ENCODE data around the gene TMEM223. TPM values are rescaled to one million over a fixed set of nuclear protein-coding genes. Genes with fewer than 3 reads are reported as not detected.
"Not testable (repeated sequence)": the region's sequence is repeated elsewhere in the genome, so short reads cannot be mapped to it uniquely, and the experiment has no call there.

TMEM223 gene
- total and polyA plus RNA-seq, 9 of the 15 experiments (the other 6 are each of a cell fraction or from before 2014, with no cell fraction given): 5.9 to 34.5 (median 19.6) TPM

DNA sequence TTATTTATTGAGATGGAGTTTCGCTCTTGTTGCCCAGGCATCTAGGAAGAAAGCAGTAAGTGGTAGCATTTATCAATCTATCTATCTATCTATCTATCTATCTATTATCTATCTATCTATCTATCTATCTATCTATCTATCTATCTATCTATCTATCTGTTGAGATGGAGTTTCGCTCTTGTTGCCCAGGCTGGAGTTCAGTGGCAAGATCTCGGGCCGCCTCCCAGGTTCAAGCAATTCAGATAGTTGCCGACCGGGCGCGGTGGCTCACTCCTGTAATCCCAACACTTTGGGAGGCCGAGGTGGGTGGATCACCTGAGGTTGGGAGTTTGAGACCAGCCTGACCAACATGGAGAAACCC lies 31.0 kb downstream of the TMEM223 start:
- POLR2A ChIA-PET: interaction anchor here (0.6 to 1.9 kb wide), 11 partner anchors 8 to 194 kb away, joined by 3 to 10 read pairs (median 4); partner anchors contain the start of genes C11orf98, CSKMT, TAF6L and TMEM179B
- WGBS (ENCODE audit: insufficient coverage, low coverage, missing lambda C conversion rate): 17% methylated on average over 9 of the region's 9 CpGs
- intact Hi-C loops (cut with micrococcal nuclease): loop anchor here (5.0 to 10.0 kb wide), 2 partner anchors 34 to 366 kb away; partner anchors contain the start of genes HNRNPUL2 and TTC9C
- H3K27ac ChIP-seq (ENCODE audit: extremely low read depth, low read depth, low read length); H4K20me1 ChIP-seq (replicated peaks; ENCODE audit: control insufficient read depth, insufficient read depth, low read length); H3K27me3 ChIP-seq (ENCODE audit: control insufficient read depth in 2 of 2, insufficient read depth in 2 of 2, low read length in 2 of 2); FAIRE-seq; in situ Hi-C loops (cut with MboI); CTCF ChIA-PET (ENCODE audit: low intra/inter-chr PET ratio); H3K9me3 ChIP-seq (replicated peaks; ENCODE audit: control insufficient read depth, insufficient read depth, low read depth, low read length); DNase-seq (ENCODE audit: extremely low read depth in 1 of 4, low spot score in 3 of 4); BruUV-seq (replicated peaks); H3K9me1 ChIP-seq (ENCODE audit: control insufficient read depth, insufficient read depth, low read length); ATAC-seq; H2AFZ ChIP-seq (ENCODE audit: low read depth, low read length): not testable (repeated sequence)
- peaks cover 16% of the 10 kb centered on the region for H3K79me2 ChIP-seq (ENCODE audit: control insufficient read depth, insufficient read depth, low read length)
- H3K4me2 ChIP-seq (ENCODE audit: insufficient read depth, low read length): peak overlapping the region; percentile 88
- peaks cover 10 to 15% of the 10 kb centered on the region in 2 experiments; a peak in 4 of 5 replicates for H3K4me1 ChIP-seq (replicated peaks in 1 of 2; ENCODE audit: control insufficient read depth in 2 of 2, insufficient read depth in 2 of 2, low read length in 2 of 2)
- peak overlapping the region; percentile 77 for H3K4me3 ChIP-seq
- H3K9ac ChIP-seq (ENCODE audit: insufficient read depth in 1 of 2, low read depth in 2 of 2, low read length in 2 of 2): peak overlapping the region in 1 of 2 experiments; percentile 77; a peak in 2 of 4 replicates
- peak in 1 of 2 experiments; percentile 97; a peak in 2 of 4 replicates for TF ChIP-seq MCM7 (IDR thresholded peaks at IDR 0.05)
- peak; percentile 53; the same call in 1 of the 2 replicates for TF ChIP-seq SMARCA4 (IDR thresholded peaks at IDR 0.05)
- TF ChIP-seq FOXK1 (CRISPR knock-in tag; IDR thresholded peaks at IDR 0.05; ENCODE audit: borderline replicate concordance): peak; percentile 86; the same call in 1 of the 2 replicates
- TF ChIP-seq HDAC2 (IDR thresholded peaks at IDR 0.05): peak; percentile 71
- TF ChIP-seq MTA2 (IDR thresholded peaks at IDR 0.05; ENCODE audit: low read depth): 0 out of 2 replicates have a peak, but pooled peaks have one; percentile 29
- peak; percentile 100 for TF ChIP-seq GATAD2B (IDR thresholded peaks at IDR 0.05; ENCODE audit: borderline replicate concordance)
- TF ChIP-seq GATA2 (CRISPR knock-in tag; IDR thresholded peaks at IDR 0.05): peak; percentile 96
- TF ChIP-seq MTA3 (IDR thresholded peaks at IDR 0.05; ENCODE audit: borderline replicate concordance): peak; percentile 49; the same call in 1 of the 2 replicates
- peak; percentile 16; the same call in 1 of the 2 replicates for TF ChIP-seq SMARCE1 (IDR thresholded peaks at IDR 0.05)
- TF ChIP-seq, protein P1, sequence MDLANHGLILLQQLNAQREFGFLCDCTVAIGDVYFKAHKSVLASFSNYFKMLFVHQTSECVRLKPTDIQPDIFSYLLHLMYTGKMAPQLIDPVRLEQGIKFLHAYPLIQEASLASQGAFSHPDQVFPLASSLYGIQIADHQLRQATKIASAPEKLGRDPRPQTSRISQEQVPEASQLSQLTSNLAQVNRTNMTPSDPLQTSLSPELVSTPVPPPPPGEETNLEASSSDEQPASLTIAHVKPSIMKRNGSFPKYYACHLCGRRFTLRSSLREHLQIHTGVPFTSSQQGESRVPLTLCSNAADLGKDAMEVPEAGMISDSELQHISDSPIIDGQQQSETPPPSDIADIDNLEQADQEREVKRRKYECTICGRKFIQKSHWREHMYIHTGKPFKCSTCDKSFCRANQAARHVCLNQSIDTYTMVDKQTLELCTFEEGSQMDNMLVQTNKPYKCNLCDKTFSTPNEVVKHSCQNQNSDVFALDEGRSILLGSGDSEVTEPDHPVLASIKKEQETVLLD (IDR thresholded peaks at IDR 0.05): peak; percentile 97
- TF ChIP-seq ZFX (CRISPR knock-in tag; IDR thresholded peaks at IDR 0.05): 0 out of 2 replicates have a peak, but pooled peaks have one; percentile 2
- TF ChIP-seq FOXP1 (CRISPR knock-in tag; IDR thresholded peaks at IDR 0.05): peak; percentile 35; the same call in 1 of the 2 replicates
- peak; percentile 91 for TF ChIP-seq BCOR (IDR thresholded peaks at IDR 0.05)
- TF ChIP-seq MTA1 (IDR thresholded peaks at IDR 0.05; ENCODE audit: borderline replicate concordance): peak; percentile 95
- peak in 1 of 2 experiments; percentile 50; a peak in 3 of 4 replicates for TF ChIP-seq HDAC1 (IDR thresholded peaks at IDR 0.05)
- peak; percentile 100 for TF ChIP-seq DACH1 (IDR thresholded peaks at IDR 0.05; ENCODE audit: partially characterized antibody)
- TF ChIP-seq KDM1A (IDR thresholded peaks at IDR 0.05): peak in 1 of 2 experiments; percentile 51; a peak in 1 of 4 replicates
- TF ChIP-seq TRIM24 (IDR thresholded peaks at IDR 0.05): 0 out of 4 replicates have a peak, but pooled peaks of 1 of the 2 experiments have one; percentile 27
- TF ChIP-seq CC2D1A (IDR thresholded peaks at IDR 0.05): peak; percentile 16; the same call in 1 of the 2 replicates
- TF ChIP-seq GATAD2A (IDR thresholded peaks at IDR 0.05): peak; percentile 97
- peak; percentile 22; the same call in 1 of the 2 replicates for TF ChIP-seq DPF2 (IDR thresholded peaks at IDR 0.05)
- peaks cover 22% of the 10 kb centered on the region for H3K36me3 ChIP-seq (ENCODE audit: control insufficient read depth, insufficient read depth, low read length)

All from K562 (cell line).